ENCODE measurements around the gene ZDHHC22.
A peak's percentile ranks its signal among the peaks of the same experiment; 100 is the strongest.

The ZDHHC22 gene

DNA sequence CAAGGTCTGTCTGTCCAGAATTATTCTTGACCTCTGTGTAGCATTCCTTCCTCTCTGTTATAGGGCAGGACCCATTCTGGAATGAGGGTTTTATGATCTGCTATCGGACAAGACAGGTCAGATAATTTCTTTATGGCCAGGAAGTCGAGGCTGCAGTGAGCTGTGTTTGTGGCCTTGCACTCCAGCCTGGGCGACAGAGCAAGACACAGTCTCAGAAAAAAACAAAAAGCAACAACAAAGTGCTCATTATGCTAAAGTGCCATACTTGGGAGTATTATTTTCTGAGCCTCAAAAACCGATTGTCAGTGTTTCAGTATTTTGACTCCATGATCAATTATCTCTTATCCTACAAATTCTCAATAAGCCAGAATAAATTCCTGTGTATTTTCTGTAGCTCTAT is 39.4 kb downstream of the ZDHHC22 start:
- DNase-seq, result no peak

GRCh38 chr14:77100961-77101360 is 40.6 kb downstream of the ZDHHC22 start:
- no peak for DNase-seq

GRCh38 chr14:77099425-77100167 is 42.0 kb downstream of the ZDHHC22 start:
- DNase-seq, result no peak

DNA sequence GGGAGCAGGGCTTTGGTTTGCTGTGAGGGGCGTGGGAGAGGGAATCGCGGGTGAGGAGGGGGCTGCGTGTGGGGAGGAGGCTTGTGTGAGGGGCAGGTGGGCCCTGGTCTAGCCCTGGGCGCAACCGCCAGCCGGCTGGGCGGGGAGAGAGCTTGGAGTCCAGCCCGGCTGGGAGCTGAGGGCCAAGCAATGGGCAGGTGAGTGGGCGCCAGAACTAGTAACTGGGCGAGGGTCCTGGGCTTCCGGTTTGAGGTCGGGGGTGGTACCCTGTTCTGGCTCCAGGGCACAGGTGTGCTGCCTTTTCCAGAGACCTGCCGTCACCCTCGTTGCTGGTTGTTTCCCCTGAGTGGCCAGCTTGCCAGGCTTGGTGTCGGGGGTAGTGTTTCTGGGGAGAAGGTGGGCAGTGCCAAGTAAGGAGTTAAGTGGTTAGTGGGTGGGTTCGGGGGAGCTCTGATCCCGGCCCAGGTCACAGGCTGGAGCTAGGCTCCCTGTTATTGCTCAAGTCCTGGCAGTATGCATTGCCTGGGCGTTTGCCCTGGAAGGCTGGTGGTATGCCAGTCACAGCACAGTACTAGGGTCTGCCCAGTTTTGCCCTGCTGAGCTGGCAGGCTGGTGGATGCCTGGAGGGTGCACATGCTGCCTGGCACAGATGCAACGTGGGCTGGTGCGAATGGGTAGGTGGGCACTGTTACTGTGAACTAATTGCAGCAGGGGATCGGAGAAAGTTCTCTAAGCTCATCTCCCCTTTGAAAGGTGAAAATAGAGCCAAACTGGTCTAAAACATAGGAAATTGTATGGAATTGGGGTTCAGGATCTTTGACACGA is 42.9 kb downstream of the ZDHHC22 start:
- DNase-seq, result peak; percentile 21

- DNase-seq, result peak; percentile 99
Measured at GRCh38 chr14:77097700-77098528, 43.7 kb downstream of the ZDHHC22 start, which contains the start of gene CIPC. Gene CIPC (plus strand): TSS chr14:77098258. CDS start chr14:77105709, 7,451 bp downstream.

- DNase-seq, result no peak
Measured at GRCh38 chr14:77097006-77097699, 44.4 kb downstream of the ZDHHC22 start.

GRCh38 chr14:77094672-77095284 is 46.8 kb downstream of the ZDHHC22 start:
- peak; percentile 79 for DNase-seq

GRCh38 chr14:77092676-77093075 is 48.9 kb downstream of the ZDHHC22 start:
- no peak for DNase-seq

DNA sequence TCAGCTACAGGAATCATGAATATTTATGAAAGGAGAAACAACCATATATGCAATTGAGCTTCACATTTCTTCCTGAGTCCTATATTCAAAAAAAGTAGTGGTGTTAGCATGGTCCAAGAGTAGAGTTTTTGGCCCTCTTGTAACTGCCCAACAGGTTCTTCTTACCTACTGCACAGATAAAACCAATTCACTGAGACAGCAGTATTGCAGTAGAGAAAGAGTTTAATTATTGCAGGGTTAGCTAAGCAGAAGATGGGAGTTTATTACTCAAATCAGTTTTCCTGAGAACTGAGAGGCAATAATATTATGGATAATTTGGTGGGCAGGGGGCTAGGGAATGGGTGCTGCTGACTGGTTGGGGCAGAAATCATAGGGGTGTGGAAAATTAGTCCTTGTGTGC is 50.1 kb downstream of the ZDHHC22 start:
- DNase-seq, result no peak

GRCh38 chr14:77088645-77089044 is 52.9 kb downstream of the ZDHHC22 start:
- DNase-seq, result no peak

DNA sequence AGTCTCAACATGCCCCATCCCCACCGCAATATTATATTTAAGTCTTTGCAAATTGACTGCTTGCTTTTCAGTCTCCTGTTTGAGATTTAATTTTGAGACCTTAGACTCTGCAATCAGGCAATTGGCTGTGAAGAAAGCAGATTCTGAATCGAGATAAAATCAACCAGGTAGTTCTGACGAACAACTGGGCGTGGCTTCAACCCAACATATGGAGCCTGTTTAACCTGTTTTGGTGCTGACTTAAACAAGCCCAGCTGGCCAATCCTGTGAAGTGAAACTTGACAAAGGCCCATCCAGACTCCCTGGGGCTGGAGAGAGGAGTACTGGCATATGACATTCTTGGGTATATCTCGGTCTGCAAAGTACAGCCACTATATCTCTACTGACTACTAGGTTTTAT is 53.4 kb downstream of the ZDHHC22 start:
- no peak for DNase-seq

DNA sequence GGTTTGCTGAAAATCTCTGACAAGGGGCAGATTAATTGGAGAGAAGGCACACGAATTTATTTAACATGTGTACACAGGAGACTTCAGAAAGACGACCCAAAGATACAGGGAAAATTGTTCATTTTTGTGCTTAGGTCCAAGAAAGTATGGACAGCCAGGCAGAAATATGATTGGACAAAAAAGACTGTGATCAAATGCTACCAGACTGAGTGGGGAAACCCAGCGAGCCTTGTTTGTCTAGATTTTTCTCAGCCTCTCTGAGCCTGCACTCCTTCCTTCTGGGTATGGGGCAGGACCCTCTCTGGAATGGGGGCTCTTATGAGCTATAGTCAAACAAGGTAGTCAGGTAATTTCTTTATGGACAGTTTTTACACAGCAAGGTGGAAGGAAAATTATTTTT is 54.0 kb downstream of the ZDHHC22 start:
- no peak for DNase-seq

- no peak for DNase-seq
Measured at GRCh38 chr14:77086951-77087350, 54.6 kb downstream of the ZDHHC22 start.

- no peak for DNase-seq
Measured at GRCh38 chr14:77086017-77086727, 55.4 kb downstream of the ZDHHC22 start.

DNA sequence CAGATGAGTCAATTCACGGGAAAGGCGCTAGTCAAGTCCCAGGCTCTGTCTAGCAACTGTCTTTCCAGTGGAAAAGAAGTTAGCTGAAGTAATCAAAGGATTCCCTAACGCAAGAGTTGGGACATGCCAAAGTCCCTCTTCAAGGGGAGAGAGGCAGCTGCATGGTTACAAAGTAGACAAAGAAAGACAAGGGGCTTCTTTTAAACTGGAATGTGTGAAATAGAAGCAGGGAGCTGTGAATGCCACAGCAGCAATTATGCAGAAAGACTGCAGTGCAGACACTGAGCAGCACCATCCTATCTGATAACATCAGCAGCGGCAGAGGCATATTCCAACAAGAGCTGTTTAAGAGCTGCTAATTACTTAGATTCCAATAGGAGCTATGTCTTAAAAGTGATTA is 56.1 kb downstream of the ZDHHC22 start:
- no peak for DNase-seq

DNA sequence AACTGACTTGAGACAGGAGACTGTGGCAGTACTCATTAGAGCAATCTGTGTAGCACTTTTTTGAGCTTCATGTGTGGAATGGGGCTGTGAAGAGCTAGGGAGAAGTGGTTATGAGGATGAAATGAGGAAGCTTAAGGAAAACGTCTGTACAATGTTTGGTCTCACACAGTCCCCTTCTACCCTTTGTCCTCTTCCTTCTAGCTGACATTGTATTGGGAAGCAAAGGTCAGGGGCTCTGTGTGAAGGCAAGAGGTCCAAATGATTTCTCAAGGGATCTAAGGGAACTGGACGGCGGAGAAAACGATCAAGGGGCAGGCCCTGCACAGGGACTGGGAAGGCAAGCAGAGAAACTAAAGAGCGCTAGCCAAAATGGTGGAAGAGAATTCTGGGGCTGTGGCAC is 56.6 kb downstream of the ZDHHC22 start:
- no peak for DNase-seq

- DNase-seq, result no peak
Measured at GRCh38 chr14:77083082-77083481, 58.5 kb downstream of the ZDHHC22 start.

- DNase-seq, result no peak
Measured at GRCh38 chr14:77082356-77082755, 59.2 kb downstream of the ZDHHC22 start.
